SW480 (cell line): ENCODE results near the gene SCAP.
"Not testable (repeated sequence)": the region's sequence is repeated elsewhere in the genome, so short reads cannot be mapped to it uniquely, and the experiment has no call there.

Experiments used
- DNase-seq: peaks from one replicate; pipeline ENCODE4 v3.0.0-alpha.2; 2016; ENCODE audit warnings: low spot score

The SCAP gene

DNA sequence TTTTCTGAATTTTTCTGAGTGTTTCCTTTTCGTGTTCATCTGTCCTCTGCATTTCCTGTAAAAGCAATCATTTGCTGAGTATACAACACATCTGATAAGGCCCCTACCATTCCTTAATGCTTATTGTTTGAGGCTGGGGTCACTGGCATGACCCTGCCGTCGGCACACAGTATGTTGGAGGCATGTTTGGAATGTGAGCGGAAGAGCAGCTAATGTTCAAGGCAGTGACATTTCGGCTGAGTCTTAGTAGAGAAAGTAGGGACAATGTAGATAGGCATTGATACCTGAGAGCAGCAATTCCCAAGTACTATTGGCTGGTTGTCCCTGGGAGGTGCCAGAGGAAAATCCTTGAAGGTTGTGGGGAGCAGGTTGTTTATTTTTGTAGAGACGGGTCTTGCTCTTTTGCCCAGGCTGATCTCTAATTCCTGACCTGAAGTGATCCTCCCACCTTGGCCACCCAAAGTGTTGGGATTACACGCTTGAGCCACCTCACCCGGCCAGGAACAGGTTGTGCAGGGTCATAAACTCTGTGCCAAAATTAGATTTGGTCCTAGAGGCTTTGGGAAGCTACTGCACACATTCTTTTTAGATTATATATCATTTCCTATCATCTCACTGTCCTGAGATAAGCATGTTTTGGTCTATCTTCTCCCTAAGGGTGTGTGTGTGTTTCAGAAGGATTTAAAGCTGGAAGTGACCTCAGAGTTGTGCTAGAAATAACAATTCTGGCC lies 81.4 kb downstream of the SCAP start:
- no peak for DNase-seq

DNA sequence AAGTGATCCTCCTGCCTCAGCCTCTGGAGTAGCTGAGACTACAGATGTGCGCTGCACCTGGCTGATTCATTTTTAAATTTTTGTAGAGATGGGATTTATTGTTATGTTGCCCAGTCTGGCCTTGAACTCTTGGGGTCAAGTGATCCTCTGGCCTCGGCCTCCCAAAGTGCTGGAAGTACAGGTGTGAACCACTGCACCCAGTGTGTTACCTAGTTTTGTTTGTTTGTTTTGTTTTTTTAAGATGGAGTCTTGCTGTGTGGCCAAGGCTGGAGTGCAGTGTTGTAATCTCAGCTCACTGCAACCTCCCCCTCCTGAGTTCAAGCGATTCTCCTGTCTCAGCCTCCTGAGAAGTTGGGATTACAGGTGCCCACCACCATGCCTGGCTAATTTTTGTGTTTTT lies 82.8 kb downstream of the SCAP start:
- DNase-seq: no peak

- no peak for DNase-seq
Measured at GRCh38 chr3:47385796-47386195, 89.9 kb downstream of the SCAP start.

- no peak for DNase-seq
Measured at GRCh38 chr3:47385007-47385406, 90.7 kb downstream of the SCAP start.

DNA sequence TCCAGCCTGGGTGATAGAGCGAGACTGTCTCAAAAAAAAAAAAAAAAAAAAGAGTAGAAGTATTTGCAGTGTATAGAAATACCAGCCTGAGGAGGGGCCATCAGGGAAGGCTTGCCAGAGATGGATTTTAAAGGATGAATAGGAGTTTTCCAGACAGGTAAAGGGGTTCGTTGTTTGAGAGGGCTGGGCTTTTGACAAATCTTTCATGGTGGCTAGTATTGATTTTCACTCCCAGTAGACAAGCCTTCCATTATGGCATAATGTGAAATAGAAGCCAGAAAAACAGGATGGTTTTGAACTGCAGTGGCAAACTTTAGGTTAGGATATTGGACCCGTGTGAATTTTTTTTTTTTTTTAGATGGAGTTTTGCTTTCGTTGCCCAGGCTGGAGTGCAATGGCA lies 91.3 kb downstream of the SCAP start:
- DNase-seq: no peak

GRCh38 chr3:47381317-47382157 lies 94.2 kb downstream of the SCAP start:
- DNase-seq: peak; percentile 79

- peak; percentile 98 for DNase-seq
Measured at GRCh38 chr3:47380601-47381316, 95.0 kb downstream of the SCAP start, which contains the start of gene PTPN23. TSS of gene PTPN23 (plus strand) at chr3:47381021. CDS start at chr3:47381097, 76 bp downstream.

- no peak for DNase-seq
Measured at GRCh38 chr3:47380026-47380600, 95.6 kb downstream of the SCAP start.

- DNase-seq: no peak
Measured at GRCh38 chr3:47379411-47379899, 96.3 kb downstream of the SCAP start.

DNA sequence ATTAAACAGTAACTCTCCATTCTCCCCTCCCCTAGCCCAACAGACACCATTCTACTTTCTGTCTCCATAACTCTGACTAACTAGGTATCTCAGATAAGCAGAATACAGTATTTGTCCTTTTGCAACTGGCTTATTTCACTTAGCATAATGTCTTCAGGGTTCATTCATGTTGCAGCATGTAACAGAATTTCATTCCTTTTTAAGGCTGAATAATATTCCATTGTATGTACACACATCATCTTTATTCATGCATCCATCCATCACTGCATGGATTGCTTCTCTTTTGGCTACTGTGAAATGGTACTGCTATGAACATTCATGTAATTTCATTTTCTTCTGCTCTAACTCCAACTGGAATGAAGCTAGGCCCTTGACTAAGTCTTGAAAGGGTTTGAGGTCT lies 96.9 kb downstream of the SCAP start:
- DNase-seq: no peak

GRCh38 chr3:47377186-47377585 lies 98.6 kb downstream of the SCAP start:
- no peak for DNase-seq

GRCh38 chr3:47376393-47376792 lies 99.3 kb downstream of the SCAP start:
- DNase-seq: no peak

- DNase-seq: no peak
Measured at GRCh38 chr3:47374587-47374986, 101.2 kb downstream of the SCAP start.

DNA sequence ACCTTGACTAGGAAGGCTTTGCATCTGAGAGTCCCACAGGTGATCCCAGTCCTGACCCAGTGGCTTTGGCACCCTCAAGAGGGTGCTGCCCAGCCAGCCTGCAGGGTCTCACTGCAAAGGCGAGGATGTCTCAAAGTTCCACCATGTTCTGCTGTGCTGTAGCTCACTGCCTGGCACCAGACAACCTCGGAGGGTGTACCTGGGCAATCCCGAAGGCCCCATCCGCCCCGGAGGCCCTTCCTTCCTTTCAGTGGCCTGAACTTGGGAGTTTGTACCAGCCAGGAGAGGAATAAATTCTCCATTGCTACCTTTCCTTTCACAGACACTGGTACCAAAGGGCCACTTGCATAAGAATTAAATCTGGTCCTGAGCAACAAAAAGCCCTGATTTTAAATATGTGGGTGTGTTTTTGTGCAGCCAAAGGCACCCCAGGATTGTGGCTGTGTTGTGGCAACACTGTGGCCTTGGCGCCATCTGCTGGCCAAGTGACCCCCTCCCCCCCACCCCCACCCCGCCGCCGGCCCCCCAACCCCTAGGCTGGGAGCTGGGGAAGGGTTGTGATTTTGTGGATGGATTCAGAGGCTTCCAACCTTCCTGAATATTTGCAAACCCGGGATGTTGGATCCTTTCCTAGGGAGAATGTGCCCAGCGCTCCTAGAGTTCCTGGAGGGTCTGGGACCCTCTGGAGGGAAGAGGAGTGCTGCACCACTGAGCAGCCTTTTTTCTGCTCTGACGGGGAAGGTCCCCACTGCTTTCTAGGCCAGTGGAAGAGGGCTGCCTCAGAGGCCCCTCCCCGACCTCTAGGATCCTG lies 104.6 kb downstream of the SCAP start:
- no peak for DNase-seq

DNA sequence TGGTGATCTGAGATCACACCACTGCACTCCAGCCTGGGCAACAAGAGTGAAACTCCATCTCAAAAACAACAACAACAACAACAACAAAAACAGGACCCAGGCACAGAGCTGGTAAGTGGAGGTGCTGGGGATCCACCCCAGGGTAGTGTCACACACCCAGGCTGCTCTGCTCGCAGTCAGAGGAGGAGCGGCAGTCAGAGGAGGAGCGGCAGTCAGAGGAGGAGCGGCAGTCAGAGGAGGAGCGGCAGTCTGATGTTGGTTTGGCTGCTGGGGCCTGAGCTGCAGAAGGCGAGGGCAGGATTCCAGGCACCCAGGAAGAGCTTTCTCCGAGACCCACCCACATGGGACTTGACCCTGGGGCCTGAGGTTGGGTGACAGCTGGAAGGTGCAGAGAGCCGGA lies 105.7 kb downstream of the SCAP start:
- DNase-seq: not testable (repeated sequence)

DNA sequence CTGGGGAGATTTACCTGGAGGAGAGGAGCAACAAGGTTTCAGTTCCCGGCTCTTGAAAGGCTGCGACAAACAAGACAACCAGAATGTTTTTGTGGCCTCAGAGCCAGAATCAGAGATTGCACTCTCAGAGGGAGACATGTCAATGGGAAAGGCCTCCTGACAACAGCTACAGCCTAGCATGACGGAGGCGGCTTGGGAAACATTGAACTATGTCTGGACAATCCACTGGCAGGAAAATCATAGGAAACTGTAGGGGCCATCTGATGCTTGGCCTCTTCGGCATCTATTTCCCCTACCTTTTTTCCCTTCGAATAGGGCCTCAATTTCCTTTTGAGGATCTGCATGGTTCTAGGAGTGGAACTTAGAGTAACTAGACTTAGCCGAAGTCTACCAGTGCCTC lies 108.1 kb downstream of the SCAP start:
- DNase-seq: no peak

- DNase-seq: no peak
Measured at GRCh38 chr3:47366833-47367232, 108.9 kb downstream of the SCAP start.

DNA sequence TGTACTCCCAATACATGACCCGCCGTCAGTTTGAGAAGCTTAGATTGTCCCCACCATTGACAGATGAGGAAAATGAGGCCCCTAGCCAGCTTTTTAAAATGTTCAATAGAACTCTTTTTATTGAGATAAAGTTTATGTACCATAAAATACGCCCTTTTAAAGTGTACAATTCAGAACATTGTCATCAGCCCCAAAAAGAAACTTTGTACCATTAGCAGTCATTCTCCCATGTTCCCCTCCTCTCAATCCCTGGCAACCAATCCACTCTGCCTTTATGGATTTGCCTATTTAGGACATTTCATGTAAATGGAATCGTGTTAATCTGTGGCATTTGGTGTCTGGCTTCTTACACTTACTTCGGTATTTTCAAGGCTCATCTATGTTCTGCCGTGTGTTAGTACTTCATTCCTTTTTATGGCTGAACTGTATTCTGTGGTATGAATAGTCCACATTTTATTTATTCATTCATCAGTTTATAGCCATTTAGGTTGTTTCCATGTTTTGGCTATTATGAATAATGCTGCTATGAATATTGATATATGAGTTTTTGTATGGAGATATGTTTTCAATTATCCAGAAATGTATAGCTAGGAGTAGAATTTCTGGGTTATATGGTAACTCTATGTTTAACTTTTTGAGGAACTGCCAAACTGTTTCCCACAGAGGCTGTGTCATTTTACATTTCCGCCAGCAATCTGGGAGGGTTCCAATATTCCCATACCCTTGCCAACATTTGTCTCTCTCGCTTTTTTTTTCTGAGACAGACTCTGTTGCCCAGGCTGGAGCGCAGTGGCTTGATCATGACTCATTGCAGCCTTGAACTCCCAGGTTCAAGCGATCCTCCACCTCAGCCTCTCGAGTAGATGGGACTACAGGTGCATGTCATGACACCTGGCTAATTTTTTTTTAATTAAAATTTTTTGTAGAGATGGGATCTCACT lies 110.3 kb downstream of the SCAP start:
- no peak for DNase-seq
